ENCODE results near the gene JAKMIP2.

DNA sequence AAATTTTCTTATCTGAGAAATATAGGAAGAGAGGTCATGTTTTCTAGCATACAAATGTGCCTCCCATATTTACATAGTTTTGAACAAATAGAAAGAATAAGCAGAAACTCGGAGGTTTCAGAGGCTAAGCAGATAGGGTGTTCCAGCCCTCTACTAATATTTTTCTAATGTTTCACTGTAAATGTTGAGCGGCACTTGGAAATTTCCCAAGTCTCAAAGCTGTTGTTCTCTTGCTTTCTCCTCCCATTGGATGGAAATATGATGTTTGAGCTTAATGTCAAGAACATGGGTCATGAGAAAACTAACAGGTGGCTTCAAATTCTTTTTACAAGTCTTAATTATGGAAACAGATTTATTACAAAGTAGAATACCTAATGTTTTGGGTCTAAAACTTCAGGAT, 43.8 kb upstream of the JAKMIP2 start:
- no peak for TF ChIP-seq POLR2A (IDR thresholded peaks at IDR 0.05; ENCODE audit: low read length)
- no peak for TF ChIP-seq GATA1 (IDR thresholded peaks at IDR 0.05; ENCODE audit: low read depth, low read length)
